ENCODE results near the gene CAMK1D. TPM values are rescaled to one million over a fixed set of nuclear protein-coding genes. Genes with fewer than 3 reads are reported as not detected.

The CAMK1D gene
- polyA plus RNA-seq, 1 of the 3 experiments (the other 2 are of a cell fraction) = 4.1 TPM

GRCh38 chr10:12668634-12669033 lies 319.3 kb downstream of the CAMK1D start:
- 85% methylated on average over 6 of the region's 6 CpGs for WGBS (ENCODE audit: low lambda C conversion rate)
- peaks cover 2% of the 10 kb centered on the region for H3F3A ChIP-seq (replicated peaks; ENCODE audit: insufficient read depth)
- no peak overlapping the region for H3K4me2 ChIP-seq
- ChIA-PET CTCF (interaction anchor here (1.5 to 2.7 kb wide), 2 partner anchors 12 to 239 kb away, joined by 3 to 10 read pairs; no protein-coding TSS in a partner anchor), POLR2A (no interaction called here)
- no peaks in the 10 kb centered on the region for H3K9me3 ChIP-seq
- no peak overlapping the region for H2AFZ ChIP-seq (ENCODE audit: low read depth)
- H3K27me3 ChIP-seq (ENCODE audit: insufficient read depth) = no peaks in the 10 kb centered on the region
- H3K4me3 ChIP-seq (ENCODE audit: low read depth in 2 of 2, low read length in 1 of 2) = no peak overlapping the region
- peaks cover 0 to 8% of the 10 kb centered on the region in 2 experiments; a peak in 2 of 4 replicates for H3K4me1 ChIP-seq (ENCODE audit: control insufficient read depth in 1 of 2, insufficient read depth in 2 of 2, low read depth in 1 of 2, low read length in 1 of 2)
- no peak for DNase-seq
- no peaks in the 10 kb centered on the region for H3K9me2 ChIP-seq
- no peaks in the 10 kb centered on the region for H3K36me3 ChIP-seq (replicated peaks in 1 of 2; ENCODE audit: control insufficient read depth in 1 of 2, insufficient read depth in 2 of 2, low read length in 1 of 2)
- H3K9ac ChIP-seq = no peak overlapping the region
- H3K27ac ChIP-seq (ENCODE audit: low read depth in 2 of 2, low read length in 1 of 2) = no peak overlapping the region
- TF ChIP-seq MXI1 (IDR thresholded peaks at IDR 0.05; ENCODE audit: low read depth, low read length) = no peak
- no peak for TF ChIP-seq NRF1 (IDR thresholded peaks at IDR 0.05; ENCODE audit: low read depth, low read length)
- H3K79me2 ChIP-seq (ENCODE audit: insufficient read depth) = no peaks in the 10 kb centered on the region
- no peaks in the 10 kb centered on the region for H4K20me1 ChIP-seq (ENCODE audit: insufficient read depth)

- POLR2A ChIA-PET = no interaction called here
- no peak overlapping the region for H3K9ac ChIP-seq
- WGBS (ENCODE audit: low lambda C conversion rate) = 78% methylated on average over 7 of the region's 7 CpGs
Observed at GRCh38 chr10:12670004-12670403, 320.7 kb downstream of the CAMK1D start.

More at GRCh38 chr10:12670004-12670403, 320.7 kb downstream of the CAMK1D start:
- Histone ChIP-seq H3K4me3 (ENCODE audit: low read depth in 2 of 2, low read length in 1 of 2) (no peak overlapping the region), H3K4me2 (no peak overlapping the region), H2AFZ (ENCODE audit: low read depth) (no peak overlapping the region), H3K36me3 (replicated peaks in 1 of 2; ENCODE audit: control insufficient read depth in 1 of 2, insufficient read depth in 2 of 2, low read length in 1 of 2) (no peaks in the 10 kb centered on the region), H4K20me1 (ENCODE audit: insufficient read depth) (no peaks in the 10 kb centered on the region), H3K9me2 (no peaks in the 10 kb centered on the region), H3K27ac (ENCODE audit: low read depth in 2 of 2, low read length in 1 of 2) (no peak overlapping the region), H3K9me3 (no peaks in the 10 kb centered on the region), H3K79me2 (ENCODE audit: insufficient read depth) (no peaks in the 10 kb centered on the region), H3F3A (replicated peaks; ENCODE audit: insufficient read depth) (peaks cover 3% of the 10 kb centered on the region), H3K4me1 (ENCODE audit: control insufficient read depth in 1 of 2, insufficient read depth in 2 of 2, low read depth in 1 of 2, low read length in 1 of 2) (peaks cover 0 to 8% of the 10 kb centered on the region in 2 experiments; a peak in 1 of 4 replicates), H3K27me3 (ENCODE audit: insufficient read depth) (no peaks in the 10 kb centered on the region)
- TF ChIP-seq YY1 (IDR thresholded peaks at IDR 0.05; ENCODE audit: low read depth) = no peak
- TF ChIP-seq NRF1 (IDR thresholded peaks at IDR 0.05; ENCODE audit: low read depth, low read length) = no peak
- TF ChIP-seq EP300 (IDR thresholded peaks at IDR 0.05; ENCODE audit: borderline replicate concordance in 1 of 2, low read depth in 1 of 2, low read length in 1 of 2) = no peak
- no peak for TF ChIP-seq POLR2AphosphoS5 (IDR thresholded peaks at IDR 0.05; ENCODE audit: low read depth, low read length)
- no peak for TF ChIP-seq IRF3 (IDR thresholded peaks at IDR 0.05; ENCODE audit: low read depth, low read length)
- no peak for TF ChIP-seq NFIC (IDR thresholded peaks at IDR 0.05; ENCODE audit: borderline replicate concordance)
- no peak for TF ChIP-seq USF2 (IDR thresholded peaks at IDR 0.05; ENCODE audit: borderline replicate concordance, low read depth, low read length)
- TF ChIP-seq CTCF (IDR thresholded peaks at IDR 0.05) = no peak
- no peak for TF ChIP-seq MEF2A (IDR thresholded peaks at IDR 0.05; ENCODE audit: borderline replicate concordance, low read depth)
- TF ChIP-seq ZBTB33 (IDR thresholded peaks at IDR 0.05; ENCODE audit: borderline replicate concordance, low read depth) = no peak
- no peak for TF ChIP-seq PBX3 (IDR thresholded peaks at IDR 0.05)
- TF ChIP-seq CHD2 (IDR thresholded peaks at IDR 0.05; ENCODE audit: low read length, partially characterized antibody) = no peak
- TF ChIP-seq TEAD4 (IDR thresholded peaks at IDR 0.05; ENCODE audit: borderline replicate concordance, insufficient read depth) = no peak
- no peak for TF ChIP-seq MAX (IDR thresholded peaks at IDR 0.05; ENCODE audit: low read depth)
- no peak for TF ChIP-seq EZH2phosphoT487 (IDR thresholded peaks at IDR 0.05; ENCODE audit: borderline replicate concordance, low read depth)
- TF ChIP-seq USF1 (IDR thresholded peaks at IDR 0.05; ENCODE audit: borderline replicate concordance, low read depth) = no peak
- TF ChIP-seq RCOR1 (IDR thresholded peaks at IDR 0.05; ENCODE audit: low read length) = no peak
- no peak for TF ChIP-seq TCF12 (IDR thresholded peaks at IDR 0.05)
- no peak for TF ChIP-seq TAF1 (IDR thresholded peaks at IDR 0.05; ENCODE audit: borderline replicate concordance, low read depth, low read length)
- CTCF ChIA-PET = interaction anchor here (1.1 kb wide), 1 partner anchor 37 kb away, joined by 3 read pairs; no protein-coding TSS in a partner anchor
- no peak for DNase-seq

Measured in SK-N-SH (cell line).